Kidney epithelial cell (primary cell): ENCODE measurements around the gene RXFP2. TPM values are rescaled to one million over a fixed set of nuclear protein-coding genes. Genes with fewer than 3 reads are reported as not detected.

Experiments
- DNase-seq: peaks from one replicate; pipeline ENCODE4 v3.0.0-alpha.2; 2010; ENCODE audit warnings: low read depth
- H3K27me3 ChIP-seq: 2 replicates; pipeline ENCODE4 v1.6.0; 2011; ENCODE audit warnings: low read length; ENCODE audit not compliant: control insufficient read depth, insufficient read depth
- H3K36me3 ChIP-seq: 2 replicates; pipeline ENCODE4 v1.5.1; 2011; ENCODE audit warnings: low read length; ENCODE audit not compliant: control insufficient read depth, insufficient read depth
- H3K4me3 ChIP-seq: 2 replicates; pipeline ENCODE4 v1.5.1; 2011; ENCODE audit warnings: low read depth, mild to moderate bottlenecking, control low read depth, low read length
- CTCF ChIP-seq: IDR thresholded peaks from 2 replicates; pipeline ENCODE4 v1.5.1; 2011; ENCODE audit warnings: mild to moderate bottlenecking, moderate library complexity, low read length, control low read depth, inconsistent platforms; ENCODE audit not compliant: insufficient read depth, poor library complexity, severe bottlenecking
- total RNA-seq: library from RNA; depleted of rRNA; stranded (reverse); fragments of >200 nt; gene quantifications from 2 replicates; pipeline ENCODE4 v1.2.3, GENCODE V29; 2015

The RXFP2 gene
- total RNA-seq, 1 donor from 2014 or later: not detected

DNA sequence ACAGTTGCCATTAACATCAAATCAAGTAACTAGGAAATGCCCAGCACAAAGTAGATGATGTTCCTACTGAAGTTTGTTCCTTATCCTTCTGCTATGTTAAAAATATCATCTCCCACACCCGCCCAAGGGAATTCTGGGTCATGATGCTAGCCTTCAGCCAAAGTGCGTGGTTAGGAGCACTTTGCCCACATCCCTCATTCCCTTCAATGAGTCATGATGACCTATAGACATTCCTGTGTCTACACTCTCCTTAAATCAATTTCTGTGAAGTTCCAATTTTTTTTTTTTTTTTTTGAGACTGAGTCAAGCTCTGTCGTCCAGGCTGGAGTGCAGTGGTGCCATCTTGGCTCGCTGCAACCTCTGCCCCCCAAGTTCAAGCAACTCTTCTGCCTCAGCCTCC is 17.0 kb downstream of the RXFP2 start:
- H3K27me3 ChIP-seq: no peaks in the 10 kb centered on the region
- H3K4me3 ChIP-seq: no peak overlapping the region
- no peaks in the 10 kb centered on the region for H3K36me3 ChIP-seq
- TF ChIP-seq CTCF: no peak
- peak; percentile 39 for DNase-seq

DNA sequence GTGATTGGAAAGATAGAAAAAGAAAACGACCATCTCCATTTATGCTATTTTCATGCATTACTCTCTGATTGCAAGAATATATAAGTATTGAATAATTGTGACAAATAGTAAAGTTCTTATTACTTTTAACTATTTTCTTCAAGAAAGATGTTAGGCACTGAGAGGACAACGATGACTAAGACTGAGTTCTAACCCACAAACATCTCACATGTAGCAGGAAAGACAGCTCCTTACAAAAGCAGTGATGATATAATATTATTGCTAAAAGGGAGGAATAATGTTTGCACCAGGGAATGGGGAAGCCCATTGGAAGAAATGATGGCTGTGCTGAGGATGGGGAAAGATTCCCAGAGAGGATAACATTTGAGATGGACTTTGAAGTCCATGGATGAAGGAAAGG is 22.6 kb downstream of the RXFP2 start:
- DNase-seq: no peak
- Histone ChIP-seq H3K36me3 (no peaks in the 10 kb centered on the region), H3K4me3 (no peak overlapping the region), H3K27me3 (no peaks in the 10 kb centered on the region)
- TF ChIP-seq CTCF: no peak

GRCh38 chr13:31764556-31764955 is 25.2 kb downstream of the RXFP2 start:
- no peak overlapping the region for H3K4me3 ChIP-seq
- no peak for TF ChIP-seq CTCF
- no peaks in the 10 kb centered on the region for H3K36me3 ChIP-seq
- no peak for DNase-seq
- no peaks in the 10 kb centered on the region for H3K27me3 ChIP-seq

DNA sequence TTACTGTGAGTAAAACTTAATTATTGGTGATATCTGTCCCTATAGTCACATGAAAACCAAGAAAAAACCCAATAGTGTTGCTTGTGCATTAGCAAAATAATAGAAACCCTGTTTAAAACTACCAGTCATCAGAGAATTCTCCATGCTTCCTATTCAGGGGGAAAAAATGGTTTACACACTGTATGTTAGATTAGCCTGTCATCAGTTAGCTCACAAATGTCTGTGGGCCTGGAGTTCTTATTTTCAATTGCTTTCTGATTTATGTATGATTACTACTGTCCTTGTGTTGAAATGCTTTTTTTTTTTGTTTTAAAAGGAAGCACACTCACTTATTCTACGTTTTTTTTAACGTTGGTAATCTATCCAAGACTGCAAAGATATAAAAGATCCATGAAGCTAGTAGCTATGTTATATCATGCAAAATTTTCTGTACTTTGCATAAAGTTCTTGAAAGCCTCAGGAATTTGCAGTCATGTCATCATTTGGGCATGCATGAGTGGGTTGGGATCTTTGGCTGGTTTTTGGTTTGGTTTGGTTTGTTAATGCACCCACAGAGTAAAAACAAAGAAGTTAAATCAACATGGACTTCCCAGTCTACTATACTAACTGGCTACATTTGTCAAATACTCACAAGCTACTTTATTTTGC is 25.9 kb downstream of the RXFP2 start:
- Histone ChIP-seq H3K27me3 (no peaks in the 10 kb centered on the region), H3K4me3 (no peak overlapping the region), H3K36me3 (no peaks in the 10 kb centered on the region)
- peak; percentile 26 for DNase-seq
- no peak for TF ChIP-seq CTCF

- Histone ChIP-seq H3K27me3 (no peaks in the 10 kb centered on the region), H3K36me3 (no peaks in the 10 kb centered on the region), H3K4me3 (no peak overlapping the region)
- TF ChIP-seq CTCF: no peak
- peak; percentile 67 for DNase-seq
Measured at GRCh38 chr13:31767175-31767900, 28.0 kb downstream of the RXFP2 start.

DNA sequence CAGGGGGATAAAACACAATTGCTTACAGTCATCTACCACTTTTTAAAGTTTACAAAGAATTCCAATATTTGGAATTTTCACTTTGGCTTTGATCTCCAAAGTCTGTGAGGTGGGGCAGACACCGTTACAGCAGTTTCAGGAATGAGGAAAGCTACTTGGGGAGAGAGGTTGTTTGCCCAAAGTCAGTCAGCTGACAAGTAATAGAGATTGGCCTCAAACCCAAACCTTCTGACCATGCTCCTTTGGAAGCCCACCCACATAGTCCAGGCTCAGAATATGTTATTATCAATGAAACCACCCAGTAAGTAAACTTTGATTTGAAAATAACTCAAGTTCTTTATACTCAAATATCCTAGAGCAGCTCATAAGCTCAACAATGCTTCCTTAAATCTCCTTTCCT is 29.0 kb downstream of the RXFP2 start:
- no peaks in the 10 kb centered on the region for H3K27me3 ChIP-seq
- no peak for TF ChIP-seq CTCF

More for the DNA sequence above, 29.0 kb downstream of the RXFP2 start:
- Histone ChIP-seq H3K4me3 (no peak overlapping the region), H3K36me3 (no peaks in the 10 kb centered on the region)
- DNase-seq: no peak
